OCI-LY7 (cell line): ENCODE data around the gene ULBP1. TPM values are rescaled to one million over a fixed set of nuclear protein-coding genes. Genes with fewer than 3 reads are reported as not detected.

ENCODE experiments used
- BruUV-seq: library from RNA; stranded (reverse); fragments of 400-500 nt; replicated peaks from 2 replicates; lab custom pipeline; 2021; lab: Mats Ljungman, UMichigan
- CTCF ChIA-PET: fragments of 300-600 bp; sonication (Branson Sonifier 250); formaldehyde crosslinking; loops from one replicate; lab custom pipeline; 2022; ENCODE audit warnings: antibody characterized with exemption; ENCODE audit not compliant: unreplicated experiment; lab: Charles Lee
- POLR2A ChIA-PET: fragments of 300-600 bp; sonication (Branson Sonifier 250); formaldehyde crosslinking; loops from one replicate; lab custom pipeline; 2022; ENCODE audit warnings: antibody characterized with exemption; lab: Charles Lee
- DNase-seq: peaks from one replicate; pipeline ENCODE4 v3.0.0-alpha.2; 2015; ENCODE audit warnings: low spot score
- H2AFZ ChIP-seq: fragments of 200-600 bp; sonication (generic), shearing (Covaris generic); 2 replicates; pipeline ENCODE4 v1.6.1; 2014; ENCODE audit warnings: mild to moderate bottlenecking, antibody characterized with exemption, low read length, moderate library complexity
- H3K27ac ChIP-seq: fragments of 200-600 bp; sonication (generic); 2 replicates; pipeline ENCODE4 v1.5.1; 2014; ENCODE audit warnings: mixed run types, low read depth, mild to moderate bottlenecking, moderate library complexity, low read length, inconsistent platforms; ENCODE audit not compliant: poor library complexity, severe bottlenecking
- H3K36me3 ChIP-seq: fragments of 200-600 bp; sonication (generic); 2 replicates; pipeline ENCODE4 v1.6.1; 2014; ENCODE audit warnings: mild to moderate bottlenecking, antibody characterized with exemption, low read length, moderate library complexity, mixed read lengths; ENCODE audit not compliant: insufficient read depth
- H3K4me1 ChIP-seq: fragments of 200-600 bp; sonication (generic); 2 replicates; pipeline ENCODE4 v1.5.1; 2014; ENCODE audit warnings: mild to moderate bottlenecking, low read length; ENCODE audit not compliant: insufficient read depth, poor library complexity, severe bottlenecking
- H3K4me2 ChIP-seq: fragments of 200-600 bp; sonication (generic); 2 replicates; pipeline ENCODE4 v1.6.1; 2014; ENCODE audit warnings: mild to moderate bottlenecking, low read length
- H3K4me3 ChIP-seq: fragments of 200-600 bp; sonication (generic); 2 replicates; pipeline ENCODE4 v1.5.1; 2014; ENCODE audit warnings: mild to moderate bottlenecking, low read depth, low read length; ENCODE audit not compliant: poor library complexity, severe bottlenecking
- H3K79me2 ChIP-seq: fragments of 200-600 bp; sonication (generic); 2 replicates; pipeline ENCODE4 v1.6.1; 2016; ENCODE audit warnings: low read depth, mild to moderate bottlenecking, low read length, moderate library complexity, mixed read lengths; ENCODE audit not compliant: insufficient read depth
- H3K9me2 ChIP-seq: fragments of 200-600 bp; sonication (generic); 2 replicates; pipeline ENCODE4 v1.6.1; 2016; ENCODE audit warnings: mild to moderate bottlenecking, low read length, mixed read lengths; ENCODE audit not compliant: insufficient read depth
- H3K9me3 ChIP-seq: fragments of 200-600 bp; sonication (generic); 2 replicates; pipeline ENCODE4 v1.6.1; 2014; ENCODE audit warnings: mild to moderate bottlenecking, mixed run types, low read length, mixed read lengths
- H4K20me1 ChIP-seq: fragments of 200-600 bp; sonication (generic); 2 replicates; pipeline ENCODE4 v1.6.1; 2014; ENCODE audit warnings: mild to moderate bottlenecking, antibody characterized with exemption, low read length, moderate library complexity, mixed read lengths; ENCODE audit not compliant: insufficient read depth
- EZH2phosphoT487 ChIP-seq: fragments of 200-600 bp; sonication (generic); IDR thresholded peaks from 2 replicates; pipeline ENCODE4 v1.6.1; 2018; ENCODE audit warnings: low read depth, borderline replicate concordance, mild to moderate bottlenecking, mixed run types, antibody characterized with exemption, low read length, moderate library complexity, mixed read lengths
- intact Hi-C: fragments of 100-400 bp; cut with micrococcal nuclease; formaldehyde crosslinking; loops from one replicate; pipeline ENCODE4 v1.10.0; 2022; ENCODE audit not compliant: unreplicated experiment
- total RNA-seq, 2 experiments: library from RNA; depleted of rRNA in 1 of 2; stranded (reverse); fragments of >200 nt in 1 of 2; shearing (Covaris generic) in 1 of 2; gene quantifications; 2 replicates each; pipeline ENCODE4 v1.2.3, GENCODE V29; 2014 to 2022
- TF ChIP-seq, protein P1 (sequence below): fragments of 200-600 bp; sonication (generic); conservative IDR thresholded peaks from 2 replicates; pipeline ENCODE4 v1.5.1; 2014; ENCODE audit warnings: mild to moderate bottlenecking, antibody characterized with exemption, low read length, moderate library complexity, mixed read lengths

Gene ULBP1
- total RNA-seq, 2 experiments from 2014 or later, result 0.79 to 2.3 TPM

DNA sequence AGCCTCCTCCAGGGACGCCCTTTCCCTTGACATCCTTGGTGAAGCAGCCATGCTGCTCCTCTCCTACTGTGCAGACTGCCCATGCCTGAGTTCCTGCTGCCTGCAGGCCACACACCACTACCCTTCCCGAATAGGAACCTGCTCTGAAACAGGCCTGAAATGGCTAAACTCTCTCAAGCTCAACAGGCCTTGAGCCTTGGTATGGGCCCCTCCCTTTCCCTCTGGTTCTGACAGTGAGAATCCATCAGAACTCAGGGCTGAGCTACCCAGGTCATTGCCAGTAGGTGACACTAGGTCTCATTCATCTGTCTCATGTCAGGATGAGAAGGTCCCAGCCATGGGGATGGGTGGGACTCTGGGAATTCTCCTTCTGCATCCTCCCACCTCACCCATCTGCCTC is 35.9 kb downstream of the ULBP1 start:
- peaks cover 6% of the 10 kb centered on the region; the same call in 1 of the 2 replicates for H3K36me3 ChIP-seq
- no peak overlapping the region for H3K4me3 ChIP-seq
- no TSS peak for BruUV-seq
- TF ChIP-seq, protein P1, sequence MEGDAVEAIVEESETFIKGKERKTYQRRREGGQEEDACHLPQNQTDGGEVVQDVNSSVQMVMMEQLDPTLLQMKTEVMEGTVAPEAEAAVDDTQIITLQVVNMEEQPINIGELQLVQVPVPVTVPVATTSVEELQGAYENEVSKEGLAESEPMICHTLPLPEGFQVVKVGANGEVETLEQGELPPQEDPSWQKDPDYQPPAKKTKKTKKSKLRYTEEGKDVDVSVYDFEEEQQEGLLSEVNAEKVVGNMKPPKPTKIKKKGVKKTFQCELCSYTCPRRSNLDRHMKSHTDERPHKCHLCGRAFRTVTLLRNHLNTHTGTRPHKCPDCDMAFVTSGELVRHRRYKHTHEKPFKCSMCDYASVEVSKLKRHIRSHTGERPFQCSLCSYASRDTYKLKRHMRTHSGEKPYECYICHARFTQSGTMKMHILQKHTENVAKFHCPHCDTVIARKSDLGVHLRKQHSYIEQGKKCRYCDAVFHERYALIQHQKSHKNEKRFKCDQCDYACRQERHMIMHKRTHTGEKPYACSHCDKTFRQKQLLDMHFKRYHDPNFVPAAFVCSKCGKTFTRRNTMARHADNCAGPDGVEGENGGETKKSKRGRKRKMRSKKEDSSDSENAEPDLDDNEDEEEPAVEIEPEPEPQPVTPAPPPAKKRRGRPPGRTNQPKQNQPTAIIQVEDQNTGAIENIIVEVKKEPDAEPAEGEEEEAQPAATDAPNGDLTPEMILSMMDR, result no peak
- TF ChIP-seq EZH2phosphoT487, result no peak
- DNase-seq, result no peak
- intact Hi-C loops, result no loop called here
- CTCF ChIA-PET, result no interaction called here
- H4K20me1 ChIP-seq, result no peaks in the 10 kb centered on the region
- no peaks in the 10 kb centered on the region for H3K9me2 ChIP-seq
- no peak overlapping the region for H3K4me2 ChIP-seq
- no peak overlapping the region for H3K27ac ChIP-seq
- no peak overlapping the region for H2AFZ ChIP-seq
- H3K9me3 ChIP-seq, result no peaks in the 10 kb centered on the region
- POLR2A ChIA-PET, result no interaction called here
- peaks cover 17% of the 10 kb centered on the region for H3K4me1 ChIP-seq
- no peaks in the 10 kb centered on the region for H3K79me2 ChIP-seq

DNA sequence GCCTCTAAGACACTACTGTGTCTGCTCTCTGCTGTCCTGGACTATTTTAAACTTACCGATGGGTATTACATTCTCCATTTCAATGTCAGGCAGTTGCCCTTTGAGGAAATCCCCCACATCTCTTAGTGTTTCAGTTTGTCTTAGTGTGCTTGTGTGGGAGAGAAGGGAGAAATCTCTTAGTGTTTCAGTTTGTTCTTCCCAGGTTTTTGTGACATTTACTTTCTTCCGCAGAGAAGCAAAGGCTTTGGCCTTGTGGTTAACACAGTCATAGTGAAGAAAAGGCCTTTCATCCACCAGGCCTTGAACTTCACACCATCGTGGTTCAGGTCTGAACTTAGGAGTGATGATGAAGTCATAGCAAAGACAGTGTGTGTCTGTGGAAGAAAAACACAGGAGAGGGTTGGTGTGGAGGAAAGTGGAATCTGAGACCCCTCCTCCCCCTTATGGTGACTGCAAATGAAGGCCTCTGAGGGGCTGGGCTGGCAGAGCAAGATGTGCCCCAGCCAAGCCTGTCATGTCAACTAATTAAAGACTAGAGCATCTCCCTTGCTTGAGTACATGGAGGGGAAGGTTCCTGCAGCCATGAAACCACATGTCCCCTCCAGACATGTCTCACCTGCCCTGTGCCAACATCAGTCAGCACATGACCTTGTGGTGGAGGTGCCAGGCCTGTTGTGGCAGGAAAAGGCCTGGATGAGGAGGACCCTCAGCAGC is 37.7 kb downstream of the ULBP1 start:
- BruUV-seq, result no TSS peak

More for the DNA sequence above, 37.7 kb downstream of the ULBP1 start:
- Histone ChIP-seq H3K27ac (no peak overlapping the region), H3K4me1 (peaks cover 24% of the 10 kb centered on the region), H3K9me3 (no peaks in the 10 kb centered on the region), H3K9me2 (no peaks in the 10 kb centered on the region), H3K79me2 (no peaks in the 10 kb centered on the region), H3K4me3 (no peak overlapping the region), H3K4me2 (no peak overlapping the region), H2AFZ (no peak overlapping the region), H4K20me1 (no peaks in the 10 kb centered on the region), H3K36me3 (peaks cover 6% of the 10 kb centered on the region; the same call in 1 of the 2 replicates)
- ChIA-PET POLR2A (no interaction called here), CTCF (no interaction called here)
- intact Hi-C loops, result no loop called here
- no peak for DNase-seq
- TF ChIP-seq EZH2phosphoT487, result no peak
- TF ChIP-seq, protein P1, result no peak
